ENCODE results near the gene ATRNL1. TPM values are rescaled to one million over a fixed set of nuclear protein-coding genes. Genes with fewer than 3 reads are reported as not detected.

ATRNL1 gene
- total RNA-seq, 2 experiments from 2014 or later, result not detected

DNA sequence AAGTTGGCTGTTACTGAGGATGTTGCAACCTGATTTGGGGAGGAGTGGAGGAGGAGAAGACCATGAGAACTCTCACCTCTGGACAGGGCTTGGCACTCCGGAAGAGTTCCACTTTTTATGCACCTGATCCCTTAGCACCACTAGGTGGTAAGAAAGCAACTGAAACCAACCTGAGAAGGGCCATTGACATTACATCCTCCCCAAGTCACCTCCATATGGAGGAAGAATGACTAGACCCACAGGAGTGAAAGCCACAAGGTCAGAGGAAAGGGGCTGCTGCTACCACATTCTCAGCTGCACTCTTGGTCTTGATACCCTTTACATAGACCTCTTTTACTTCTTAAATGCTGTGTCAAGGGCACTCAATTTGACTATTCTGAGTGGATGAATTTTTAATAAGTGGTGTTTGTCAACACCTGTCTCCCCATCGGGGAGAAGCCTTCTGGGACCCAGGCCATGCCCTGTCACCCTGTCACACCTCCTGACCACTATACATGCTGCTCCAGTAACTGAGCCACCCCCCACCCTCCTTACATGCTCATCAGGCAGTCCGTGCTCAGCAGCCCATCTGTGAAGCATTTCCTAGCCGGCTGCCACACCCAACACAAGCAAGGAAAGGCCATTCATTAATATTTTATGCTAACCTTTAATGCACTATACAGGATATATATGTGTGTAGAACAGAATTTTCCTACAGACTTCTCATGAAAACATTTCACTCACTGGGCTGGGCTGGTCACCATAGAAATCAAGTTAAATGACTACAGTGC, 817.0 kb downstream of the ATRNL1 start:
- Histone ChIP-seq H4K20me1 (ENCODE audit: insufficient read depth, low read length) (no peaks in the 10 kb centered on the region), H3K9me2 (ENCODE audit: insufficient read depth, low read length) (no peaks in the 10 kb centered on the region), H2AFZ (ENCODE audit: low read length) (no peak overlapping the region), H3K4me2 (ENCODE audit: low read length) (no peak overlapping the region), H3K79me2 (ENCODE audit: insufficient read depth, low read depth, low read length) (no peaks in the 10 kb centered on the region), H3K36me3 (ENCODE audit: insufficient read depth, low read length) (no peaks in the 10 kb centered on the region), H3K27ac (ENCODE audit: low read depth, low read length, poor library complexity, severe bottlenecking) (no peak overlapping the region), H3K4me1 (ENCODE audit: insufficient read depth, low read length, poor library complexity, severe bottlenecking) (no peaks in the 10 kb centered on the region), H3K4me3 (ENCODE audit: low read depth, low read length, poor library complexity, severe bottlenecking) (no peak overlapping the region), H3K9me3 (ENCODE audit: low read length) (no peaks in the 10 kb centered on the region)
- ChIA-PET POLR2A (no interaction called here), CTCF (ENCODE audit: unreplicated experiment) (no interaction called here)
- BruUV-seq (replicated peaks), result no TSS peak
- intact Hi-C loops (cut with micrococcal nuclease; ENCODE audit: unreplicated experiment), result no loop called here
- TF ChIP-seq, protein P1, sequence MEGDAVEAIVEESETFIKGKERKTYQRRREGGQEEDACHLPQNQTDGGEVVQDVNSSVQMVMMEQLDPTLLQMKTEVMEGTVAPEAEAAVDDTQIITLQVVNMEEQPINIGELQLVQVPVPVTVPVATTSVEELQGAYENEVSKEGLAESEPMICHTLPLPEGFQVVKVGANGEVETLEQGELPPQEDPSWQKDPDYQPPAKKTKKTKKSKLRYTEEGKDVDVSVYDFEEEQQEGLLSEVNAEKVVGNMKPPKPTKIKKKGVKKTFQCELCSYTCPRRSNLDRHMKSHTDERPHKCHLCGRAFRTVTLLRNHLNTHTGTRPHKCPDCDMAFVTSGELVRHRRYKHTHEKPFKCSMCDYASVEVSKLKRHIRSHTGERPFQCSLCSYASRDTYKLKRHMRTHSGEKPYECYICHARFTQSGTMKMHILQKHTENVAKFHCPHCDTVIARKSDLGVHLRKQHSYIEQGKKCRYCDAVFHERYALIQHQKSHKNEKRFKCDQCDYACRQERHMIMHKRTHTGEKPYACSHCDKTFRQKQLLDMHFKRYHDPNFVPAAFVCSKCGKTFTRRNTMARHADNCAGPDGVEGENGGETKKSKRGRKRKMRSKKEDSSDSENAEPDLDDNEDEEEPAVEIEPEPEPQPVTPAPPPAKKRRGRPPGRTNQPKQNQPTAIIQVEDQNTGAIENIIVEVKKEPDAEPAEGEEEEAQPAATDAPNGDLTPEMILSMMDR (conservative IDR thresholded peaks at IDR 0.05; ENCODE audit: low read length), result no peak
- TF ChIP-seq EZH2phosphoT487 (IDR thresholded peaks at IDR 0.05; ENCODE audit: borderline replicate concordance, low read depth, low read length), result no peak
- no peak for DNase-seq (ENCODE audit: low spot score)

DNA sequence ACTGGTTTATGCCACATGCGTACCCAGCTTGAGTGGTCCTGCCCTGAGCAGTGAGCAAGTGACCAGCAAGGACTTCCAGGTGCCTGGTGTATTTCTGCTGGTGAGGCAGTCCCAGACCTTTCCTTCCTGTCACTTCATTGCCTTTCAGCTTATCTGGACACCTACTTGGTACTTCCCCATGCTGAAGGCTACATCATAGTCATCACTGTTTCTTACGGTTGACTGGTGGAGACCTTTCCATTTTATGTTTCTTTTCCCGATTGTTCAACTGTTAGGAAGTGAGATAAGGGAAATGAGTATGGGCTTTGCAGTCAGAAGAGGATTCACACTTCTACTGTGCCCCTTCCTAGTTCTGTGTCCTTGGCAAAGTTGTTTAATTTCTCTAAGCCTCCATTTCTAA, 821.3 kb downstream of the ATRNL1 start:
- Histone ChIP-seq H3K4me2 (ENCODE audit: low read length) (no peak overlapping the region), H3K4me3 (ENCODE audit: low read depth, low read length, poor library complexity, severe bottlenecking) (no peak overlapping the region), H3K36me3 (ENCODE audit: insufficient read depth, low read length) (no peaks in the 10 kb centered on the region), H3K4me1 (ENCODE audit: insufficient read depth, low read length, poor library complexity, severe bottlenecking) (no peaks in the 10 kb centered on the region), H3K27ac (ENCODE audit: low read depth, low read length, poor library complexity, severe bottlenecking) (no peak overlapping the region), H4K20me1 (ENCODE audit: insufficient read depth, low read length) (no peaks in the 10 kb centered on the region), H3K9me2 (ENCODE audit: insufficient read depth, low read length) (no peaks in the 10 kb centered on the region), H2AFZ (ENCODE audit: low read length) (no peak overlapping the region), H3K79me2 (ENCODE audit: insufficient read depth, low read depth, low read length) (no peaks in the 10 kb centered on the region), H3K9me3 (ENCODE audit: low read length) (no peaks in the 10 kb centered on the region)
- CTCF ChIA-PET (ENCODE audit: unreplicated experiment), result no interaction called here
- TF ChIP-seq, protein P1 (conservative IDR thresholded peaks at IDR 0.05; ENCODE audit: low read length), result no peak
- TF ChIP-seq EZH2phosphoT487 (IDR thresholded peaks at IDR 0.05; ENCODE audit: borderline replicate concordance, low read depth, low read length), result no peak
- intact Hi-C loops (cut with micrococcal nuclease; ENCODE audit: unreplicated experiment), result no loop called here
- POLR2A ChIA-PET, result no interaction called here
- no peak for DNase-seq (ENCODE audit: low spot score)
- BruUV-seq (replicated peaks), result no TSS peak

- Histone ChIP-seq H3K36me3 (ENCODE audit: insufficient read depth, low read length) (no peaks in the 10 kb centered on the region), H3K4me3 (ENCODE audit: low read depth, low read length, poor library complexity, severe bottlenecking) (no peak overlapping the region), H3K79me2 (ENCODE audit: insufficient read depth, low read depth, low read length) (no peaks in the 10 kb centered on the region), H3K9me3 (ENCODE audit: low read length) (no peaks in the 10 kb centered on the region), H3K4me1 (ENCODE audit: insufficient read depth, low read length, poor library complexity, severe bottlenecking) (no peaks in the 10 kb centered on the region), H4K20me1 (ENCODE audit: insufficient read depth, low read length) (no peaks in the 10 kb centered on the region), H3K4me2 (ENCODE audit: low read length) (no peak overlapping the region), H2AFZ (ENCODE audit: low read length) (no peak overlapping the region), H3K9me2 (ENCODE audit: insufficient read depth, low read length) (no peaks in the 10 kb centered on the region), H3K27ac (ENCODE audit: low read depth, low read length, poor library complexity, severe bottlenecking) (no peak overlapping the region)
- POLR2A ChIA-PET, result interaction anchor here (0.5 kb wide), 1 partner anchor 247 kb away, joined by 3 read pairs; no protein-coding TSS in a partner anchor
- no TSS peak for BruUV-seq (replicated peaks)
- DNase-seq (ENCODE audit: low spot score), result no peak
- intact Hi-C loops (cut with micrococcal nuclease; ENCODE audit: unreplicated experiment), result no loop called here
- CTCF ChIA-PET (ENCODE audit: unreplicated experiment), result no interaction called here
- TF ChIP-seq, protein P1 (conservative IDR thresholded peaks at IDR 0.05; ENCODE audit: low read length), result no peak
- TF ChIP-seq EZH2phosphoT487 (IDR thresholded peaks at IDR 0.05; ENCODE audit: borderline replicate concordance, low read depth, low read length), result no peak
Measured at GRCh38 chr10:115915429-115915828, 822.3 kb downstream of the ATRNL1 start.
